Upper lobe of left lung (tissue), 6 donors: Measurements from ENCODE around the gene DHX32. TPM values are rescaled to one million over a fixed set of nuclear protein-coding genes. Genes with fewer than 3 reads are reported as not detected.
"Not testable (repeated sequence)": the region's sequence is repeated elsewhere in the genome, so short reads cannot be mapped to it uniquely, and the experiment has no call there.

Experiments
- ATAC-seq, 2 donors: fragments of 200-7000 bp; cut with Tn5 transposase; one replicate each; pipeline ENCODE4 v1.9.1; 2022; ENCODE audit warnings: mild to moderate bottlenecking in 2 of 2, moderate library complexity in 2 of 2; ENCODE audit not compliant: low FRiP score in 2 of 2
- DNase-seq, 2 donors: peaks; one replicate each; pipeline ENCODE4 v3.0.0-alpha.2; 2019 to 2020
- H3K27ac ChIP-seq, 4 donors: fragments of 200-600 bp; sonication (generic); one replicate each; pipeline ENCODE4 v1.5.1; 2016 to 2019
- H3K27me3 ChIP-seq, 4 donors: fragments of 200-600 bp; sonication (generic); one replicate each; pipeline ENCODE4 v1.5.1; 2017 to 2019
- H3K36me3 ChIP-seq, 4 donors: fragments of 200-600 bp; sonication (generic); one replicate each; pipeline ENCODE4 v1.5.1; 2016 to 2019
- H3K4me1 ChIP-seq, 4 donors: fragments of 200-600 bp; sonication (generic); one replicate each; pipeline ENCODE4 v1.5.1; 2018 to 2019
- H3K4me3 ChIP-seq, 4 donors: fragments of 200-600 bp; sonication (generic); one replicate each; pipeline ENCODE4 v1.5.1; 2017 to 2019; ENCODE audit warnings: mild to moderate bottlenecking in 2 of 4, moderate library complexity in 1 of 4
- H3K9me3 ChIP-seq, 4 donors: fragments of 200-600 bp; sonication (generic); one replicate each; pipeline ENCODE4 v1.5.1; 2018 to 2019
- EP300 ChIP-seq, 4 donors: sonication (generic); formaldehyde crosslinking; IDR thresholded peaks; one replicate each; pipeline ENCODE4 v1.5.1; 2017; ENCODE audit warnings: antibody characterized with exemption in 4 of 4, control low read depth in 2 of 4
- POLR2A ChIP-seq, 4 donors: fragments of 450-650 bp; IDR thresholded peaks; one replicate each; pipeline ENCODE4 v1.5.1; 2016 to 2017; ENCODE audit warnings: antibody characterized with exemption in 4 of 4, mild to moderate bottlenecking in 2 of 4
- POLR2AphosphoS5 ChIP-seq, 2 donors: sonication (generic); formaldehyde crosslinking; IDR thresholded peaks; one replicate each; pipeline ENCODE4 v1.5.1; 2017; ENCODE audit warnings: antibody characterized with exemption in 2 of 2
- WGBS, 2 donors: methylation state at CpG; one replicate each; pipeline ENCODE4 v1.1.5; 2017 to 2018; 5-methylcytosine and 5-hydroxymethylcytosine counted together
- total RNA-seq, 6 donors: library from RNA; depleted of rRNA in 4 of 6; stranded (reverse); fragments of >200 nt in 4 of 6; gene quantifications; one replicate each; pipeline versions ENCODE4 v1.1.0 to v1.2.1, GENCODE V29; 2016 to 2021
- TF ChIP-seq, protein P1 (sequence below), 6 experiments: fragments of 450-650 bp in 4 of 6; fragments of 200-600 bp in 2 of 6; sonication (generic) in 2 of 6; IDR thresholded peaks; one replicate each; pipeline ENCODE4 v1.5.1; 2016 to 2019; ENCODE audit warnings: antibody characterized with exemption in 6 of 6
- donor health status: DM: no; HTN: no; CAD: no; lungs with moderate emphysema.
- donor health status: DM: no; HTN: yes; CAD: no; lungs with severe emphysema.

The DHX32 gene, protein sequence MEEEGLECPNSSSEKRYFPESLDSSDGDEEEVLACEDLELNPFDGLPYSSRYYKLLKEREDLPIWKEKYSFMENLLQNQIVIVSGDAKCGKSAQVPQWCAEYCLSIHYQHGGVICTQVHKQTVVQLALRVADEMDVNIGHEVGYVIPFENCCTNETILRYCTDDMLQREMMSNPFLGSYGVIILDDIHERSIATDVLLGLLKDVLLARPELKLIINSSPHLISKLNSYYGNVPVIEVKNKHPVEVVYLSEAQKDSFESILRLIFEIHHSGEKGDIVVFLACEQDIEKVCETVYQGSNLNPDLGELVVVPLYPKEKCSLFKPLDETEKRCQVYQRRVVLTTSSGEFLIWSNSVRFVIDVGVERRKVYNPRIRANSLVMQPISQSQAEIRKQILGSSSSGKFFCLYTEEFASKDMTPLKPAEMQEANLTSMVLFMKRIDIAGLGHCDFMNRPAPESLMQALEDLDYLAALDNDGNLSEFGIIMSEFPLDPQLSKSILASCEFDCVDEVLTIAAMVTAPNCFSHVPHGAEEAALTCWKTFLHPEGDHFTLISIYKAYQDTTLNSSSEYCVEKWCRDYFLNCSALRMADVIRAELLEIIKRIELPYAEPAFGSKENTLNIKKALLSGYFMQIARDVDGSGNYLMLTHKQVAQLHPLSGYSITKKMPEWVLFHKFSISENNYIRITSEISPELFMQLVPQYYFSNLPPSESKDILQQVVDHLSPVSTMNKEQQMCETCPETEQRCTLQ
- total RNA-seq, result 10 to 100 TPM in 5 of 6 donors, 1 to 10 TPM in 1; 9.4 to 37.2 (median 28.0) TPM

DNA sequence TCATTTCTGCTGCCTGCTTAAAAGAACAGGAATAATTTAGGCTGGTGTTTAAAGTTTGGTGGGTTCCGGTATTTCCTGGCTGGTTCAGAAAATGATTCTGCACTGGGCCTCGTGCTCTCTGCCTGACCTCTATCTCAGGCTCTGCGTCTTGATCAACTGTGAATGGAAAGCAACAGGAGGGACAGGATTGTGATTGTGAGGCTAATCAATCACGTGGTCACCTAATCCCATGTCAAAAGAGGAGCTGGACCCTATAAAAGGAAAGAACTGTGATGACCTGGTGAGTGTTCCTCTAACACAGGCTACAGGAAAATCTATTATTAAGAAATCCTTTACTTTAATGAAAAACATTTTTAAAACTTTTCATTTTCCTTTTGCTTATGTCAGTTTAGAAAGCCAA, at the start of gene DHX32:
Gene DHX32, minus strand, starts transcription at position 101 of the 400 bp plus-strand sequence. CDS start 468 bp downstream, outside the sequence.
- Histone ChIP-seq H3K36me3 (peaks cover 0 to 16% (median 2%) of the 10 kb centered on the region in 4 donors), H3K4me3 (no peak within 1 kb of the TSS), H3K9me3 (peaks cover 0 to 4% (median 1%) of the 10 kb centered on the region in 4 donors), H3K27ac (no peak within 1 kb of the TSS), H3K27me3 (no peaks in the 10 kb centered on the region), H3K4me1 (peaks cover 0 to 9% (median 0%) of the 10 kb centered on the region in 4 donors)
- ATAC-seq (no peak), DNase-seq (no peak)
- WGBS, 2 donors, result 79 to 83% methylated on average over 4 of the region's 4 CpGs
- TF ChIP-seq POLR2A (IDR thresholded peaks at IDR 0.05), result no peak
- TF ChIP-seq EP300 (IDR thresholded peaks at IDR 0.05), result no peak

DNA sequence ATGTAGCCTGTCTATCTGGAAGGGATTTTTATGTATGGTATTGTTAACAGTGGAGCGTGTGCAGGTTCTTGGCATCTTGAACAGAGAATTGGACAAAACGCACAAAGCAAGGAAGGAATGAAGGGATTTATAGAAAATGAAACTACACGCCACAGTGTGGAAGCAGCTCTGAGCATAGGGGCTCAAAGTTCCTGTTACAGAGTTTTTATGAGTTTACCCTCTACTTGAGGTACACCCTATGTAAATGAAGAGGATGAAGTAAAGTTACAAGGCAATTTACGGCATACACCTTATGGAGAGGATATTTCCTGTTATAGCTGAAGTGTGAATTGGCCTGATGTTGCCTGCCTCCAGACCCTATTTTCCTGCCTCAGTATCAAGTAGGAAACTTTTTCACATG, 48.5 kb upstream of the DHX32 start:
- no peaks in the 10 kb centered on the region for H3K27me3 ChIP-seq
- no peak overlapping the region for H3K4me3 ChIP-seq
- ATAC-seq (no peak), DNase-seq (no peak)
- no peaks in the 10 kb centered on the region for H3K9me3 ChIP-seq
- 84 to 86% methylated on average over 4 of the region's 4 CpGs for WGBS, 2 donors
- H3K4me1 ChIP-seq, result no peaks in the 10 kb centered on the region
- TF ChIP-seq, protein P1, sequence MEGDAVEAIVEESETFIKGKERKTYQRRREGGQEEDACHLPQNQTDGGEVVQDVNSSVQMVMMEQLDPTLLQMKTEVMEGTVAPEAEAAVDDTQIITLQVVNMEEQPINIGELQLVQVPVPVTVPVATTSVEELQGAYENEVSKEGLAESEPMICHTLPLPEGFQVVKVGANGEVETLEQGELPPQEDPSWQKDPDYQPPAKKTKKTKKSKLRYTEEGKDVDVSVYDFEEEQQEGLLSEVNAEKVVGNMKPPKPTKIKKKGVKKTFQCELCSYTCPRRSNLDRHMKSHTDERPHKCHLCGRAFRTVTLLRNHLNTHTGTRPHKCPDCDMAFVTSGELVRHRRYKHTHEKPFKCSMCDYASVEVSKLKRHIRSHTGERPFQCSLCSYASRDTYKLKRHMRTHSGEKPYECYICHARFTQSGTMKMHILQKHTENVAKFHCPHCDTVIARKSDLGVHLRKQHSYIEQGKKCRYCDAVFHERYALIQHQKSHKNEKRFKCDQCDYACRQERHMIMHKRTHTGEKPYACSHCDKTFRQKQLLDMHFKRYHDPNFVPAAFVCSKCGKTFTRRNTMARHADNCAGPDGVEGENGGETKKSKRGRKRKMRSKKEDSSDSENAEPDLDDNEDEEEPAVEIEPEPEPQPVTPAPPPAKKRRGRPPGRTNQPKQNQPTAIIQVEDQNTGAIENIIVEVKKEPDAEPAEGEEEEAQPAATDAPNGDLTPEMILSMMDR (IDR thresholded peaks at IDR 0.05), result no peak
- TF ChIP-seq EP300 (IDR thresholded peaks at IDR 0.05), result no peak
- TF ChIP-seq POLR2AphosphoS5 (IDR thresholded peaks at IDR 0.05), result no peak
- no peak for TF ChIP-seq POLR2A (IDR thresholded peaks at IDR 0.05)
- H3K36me3 ChIP-seq, result no peaks in the 10 kb centered on the region
- no peak overlapping the region for H3K27ac ChIP-seq

DNA sequence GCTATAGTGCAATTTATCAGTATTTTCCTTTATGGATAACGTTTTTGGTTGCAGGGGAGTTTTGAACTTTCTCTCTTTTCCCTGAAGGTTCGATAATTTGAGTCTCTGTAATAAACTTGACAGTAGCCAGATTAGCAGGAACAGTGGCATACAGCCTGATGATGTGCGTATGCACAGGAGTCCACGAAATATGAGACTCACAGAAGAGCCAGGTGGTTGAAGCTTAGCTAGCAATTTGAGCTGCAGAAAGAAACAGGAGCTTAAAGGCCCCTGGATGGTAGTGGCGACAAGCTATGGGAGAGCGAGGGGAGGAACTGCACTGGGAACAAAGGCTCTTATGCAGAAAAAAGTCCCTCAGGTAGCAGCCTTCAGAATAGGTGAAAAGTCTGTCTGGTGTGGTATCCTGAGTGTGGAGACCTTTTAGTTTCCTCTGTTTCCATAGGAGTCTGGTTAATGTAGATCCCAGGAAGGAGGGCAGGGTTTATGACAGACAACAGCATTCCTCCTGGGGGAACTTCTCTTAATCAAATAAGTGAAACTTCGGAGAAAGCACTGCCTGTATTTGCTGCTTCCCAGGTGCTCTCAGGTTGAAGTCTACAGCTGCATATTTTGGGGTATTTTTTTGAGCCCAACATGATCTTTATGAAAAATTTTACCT, 48.0 kb upstream of the DHX32 start:
- TF ChIP-seq, protein P1 (IDR thresholded peaks at IDR 0.05), result no peak
- TF ChIP-seq POLR2A (IDR thresholded peaks at IDR 0.05), result no peak
- no peak for TF ChIP-seq EP300 (IDR thresholded peaks at IDR 0.05)
- no peak for TF ChIP-seq POLR2AphosphoS5 (IDR thresholded peaks at IDR 0.05)
- Histone ChIP-seq H3K4me1 (no peaks in the 10 kb centered on the region), H3K27me3 (no peaks in the 10 kb centered on the region), H3K36me3 (no peaks in the 10 kb centered on the region), H3K27ac (no peak overlapping the region), H3K4me3 (no peak overlapping the region), H3K9me3 (no peaks in the 10 kb centered on the region)
- ATAC-seq, result no peak
- DNase-seq, result no peak
- WGBS, 2 donors, result 83 to 92% methylated on average over 7 of the region's 7 CpGs

DNA sequence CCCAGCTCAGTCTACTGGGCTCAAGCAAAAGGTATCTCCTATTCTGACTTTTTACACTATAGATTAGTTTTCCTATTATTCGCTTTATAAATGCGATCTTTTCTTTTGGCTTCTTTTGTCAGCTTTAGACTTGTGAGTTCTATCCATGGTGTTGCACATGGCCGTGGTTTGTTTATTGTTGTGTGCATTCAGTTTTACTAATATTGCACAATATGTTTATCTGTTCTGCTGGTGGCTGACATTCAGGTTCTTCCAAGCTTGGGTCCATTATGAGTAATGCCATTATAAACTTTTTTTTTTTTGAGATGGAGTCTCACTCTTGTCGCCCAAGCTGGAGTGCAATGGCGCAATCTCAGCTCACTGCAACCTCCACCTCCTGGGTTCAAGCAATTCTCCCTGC, 46.2 kb upstream of the DHX32 start:
- 68 to 84% methylated on average over 5 of the region's 5 CpGs for WGBS, 2 donors
- not testable (repeated sequence) for H3K27me3 ChIP-seq

DNA sequence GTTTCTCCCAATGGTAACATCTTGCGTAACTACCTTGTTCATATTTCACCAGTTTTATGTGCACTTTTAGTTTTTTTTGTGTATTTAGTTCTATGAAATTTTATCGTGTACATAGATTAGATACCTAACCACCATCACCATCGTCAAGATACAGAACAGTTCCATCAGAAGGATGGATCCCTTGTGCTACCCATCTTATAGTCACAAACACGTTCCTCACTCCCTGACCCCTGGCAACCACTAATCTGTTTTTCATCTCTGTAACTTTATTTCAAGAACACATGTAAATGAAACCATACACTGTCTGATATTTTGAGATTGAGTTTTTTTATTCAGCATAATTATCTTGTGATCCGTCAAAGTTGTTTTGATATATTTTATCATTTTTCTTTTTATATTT, 45.2 kb upstream of the DHX32 start:
- Histone ChIP-seq H3K4me1 (no peaks in the 10 kb centered on the region), H3K27me3 (no peaks in the 10 kb centered on the region), H3K4me3 (no peak overlapping the region), H3K27ac (no peak overlapping the region), H3K9me3 (no peaks in the 10 kb centered on the region), H3K36me3 (no peaks in the 10 kb centered on the region)
- WGBS, 2 donors, result 52 to 63% methylated on average over 5 of the region's 5 CpGs
- ATAC-seq (peak; percentile 69 to 78), DNase-seq (no peak)
- TF ChIP-seq EP300 (IDR thresholded peaks at IDR 0.05), result no peak
- no peak for TF ChIP-seq POLR2AphosphoS5 (IDR thresholded peaks at IDR 0.05)
- no peak for TF ChIP-seq POLR2A (IDR thresholded peaks at IDR 0.05)
- TF ChIP-seq, protein P1 (IDR thresholded peaks at IDR 0.05), result no peak

More for the DNA sequence above, 46.2 kb upstream of the DHX32 start:
- H3K9me3 ChIP-seq, H3K27ac ChIP-seq, H3K4me1 ChIP-seq, DNase-seq, H3K4me3 ChIP-seq, H3K36me3 ChIP-seq: not testable (repeated sequence)
- peak in 1 of 2 donors; percentile 43 for ATAC-seq
